GM20431 (cell line): Measurements from ENCODE around the gene FERMT3.

ENCODE experiments used
- in situ Hi-C: fragments of 300-500 bp; cut with MseI, MboI; formaldehyde crosslinking; loops from one replicate; pipeline ENCODE4 v1.15.0; 2020; ENCODE audit warnings: low sequenced_read_pairs; ENCODE audit not compliant: unreplicated experiment

Gene FERMT3

DNA sequence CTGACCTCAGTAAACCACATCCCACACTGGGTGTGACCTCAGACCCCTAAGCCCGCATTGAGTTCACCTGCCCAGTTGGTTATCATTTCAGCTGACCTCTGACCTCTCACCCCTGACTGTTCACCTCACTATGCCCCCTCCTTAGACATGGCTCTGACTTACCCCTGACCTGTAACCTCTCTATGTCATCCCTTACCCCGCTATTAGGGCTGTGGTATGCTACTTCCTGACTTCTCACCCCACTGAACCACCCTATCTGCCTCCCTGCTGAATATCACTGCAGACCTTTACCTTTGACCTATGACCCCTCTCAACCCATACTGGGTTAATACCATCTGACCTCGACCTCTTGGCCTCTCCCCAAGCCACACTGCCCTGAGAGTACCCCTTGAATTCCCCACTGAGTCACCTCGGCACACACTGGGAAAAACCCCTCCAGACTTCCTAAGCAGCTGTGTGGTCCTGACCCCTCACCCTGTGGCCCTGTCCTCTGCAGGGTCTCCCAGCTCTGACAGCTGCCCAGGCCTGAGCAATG is 53.1 kb downstream of the FERMT3 start:
- in situ Hi-C loops, result no loop called here

DNA sequence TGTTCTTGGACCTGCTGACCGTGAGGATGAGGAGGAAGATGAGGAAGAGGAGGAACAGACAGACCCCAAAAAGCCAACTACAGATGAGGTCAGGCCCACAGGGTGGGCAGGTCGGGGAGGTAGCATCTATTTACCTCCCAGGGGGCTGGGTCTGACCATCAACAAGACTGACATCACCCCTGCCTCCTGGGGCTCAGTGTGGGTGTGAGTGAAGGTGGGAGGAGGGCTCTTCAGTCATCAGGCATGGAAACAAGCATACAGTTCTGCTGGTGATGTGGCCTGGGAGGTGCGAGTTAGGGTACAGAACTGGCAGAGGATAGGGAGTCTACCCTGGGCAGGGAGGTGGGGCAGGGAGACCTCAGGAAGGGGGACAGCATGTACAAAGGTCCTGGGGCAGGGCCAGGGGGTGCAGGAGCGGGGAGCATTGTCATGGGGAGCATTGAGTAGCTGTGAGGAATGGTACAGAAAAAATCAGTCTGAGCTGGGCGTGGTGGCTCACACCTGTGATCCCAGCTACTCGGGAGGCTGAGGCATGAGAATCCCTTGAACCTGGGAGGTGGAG is 53.7 kb downstream of the FERMT3 start:
- in situ Hi-C loops, result no loop called here

DNA sequence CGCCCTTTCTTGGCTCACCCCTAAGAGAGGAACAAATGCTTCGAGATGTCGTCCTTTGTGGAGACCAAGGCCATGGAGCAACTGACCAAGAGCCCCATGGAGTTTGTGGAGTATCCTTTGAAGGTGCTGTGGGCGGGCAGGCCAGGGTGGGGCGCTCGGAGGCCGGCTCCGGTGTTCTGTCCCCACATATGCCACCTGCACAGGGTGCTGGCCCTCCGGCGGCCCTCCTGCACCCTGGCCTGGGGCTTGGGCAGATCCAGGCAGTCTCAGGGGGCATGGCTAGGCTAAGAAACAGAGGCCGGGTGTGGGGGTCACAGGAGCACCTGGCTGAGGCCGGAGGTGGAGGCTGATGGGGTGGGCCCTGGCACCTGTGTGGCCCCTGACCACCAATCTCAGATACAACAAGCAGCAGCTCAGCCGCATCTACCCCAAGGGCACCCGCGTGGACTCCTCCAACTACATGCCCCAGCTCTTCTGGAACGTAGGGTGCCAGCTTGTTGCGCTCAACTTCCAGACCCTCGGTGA is 55.1 kb downstream of the FERMT3 start:
- in situ Hi-C loops, result no loop called here

DNA sequence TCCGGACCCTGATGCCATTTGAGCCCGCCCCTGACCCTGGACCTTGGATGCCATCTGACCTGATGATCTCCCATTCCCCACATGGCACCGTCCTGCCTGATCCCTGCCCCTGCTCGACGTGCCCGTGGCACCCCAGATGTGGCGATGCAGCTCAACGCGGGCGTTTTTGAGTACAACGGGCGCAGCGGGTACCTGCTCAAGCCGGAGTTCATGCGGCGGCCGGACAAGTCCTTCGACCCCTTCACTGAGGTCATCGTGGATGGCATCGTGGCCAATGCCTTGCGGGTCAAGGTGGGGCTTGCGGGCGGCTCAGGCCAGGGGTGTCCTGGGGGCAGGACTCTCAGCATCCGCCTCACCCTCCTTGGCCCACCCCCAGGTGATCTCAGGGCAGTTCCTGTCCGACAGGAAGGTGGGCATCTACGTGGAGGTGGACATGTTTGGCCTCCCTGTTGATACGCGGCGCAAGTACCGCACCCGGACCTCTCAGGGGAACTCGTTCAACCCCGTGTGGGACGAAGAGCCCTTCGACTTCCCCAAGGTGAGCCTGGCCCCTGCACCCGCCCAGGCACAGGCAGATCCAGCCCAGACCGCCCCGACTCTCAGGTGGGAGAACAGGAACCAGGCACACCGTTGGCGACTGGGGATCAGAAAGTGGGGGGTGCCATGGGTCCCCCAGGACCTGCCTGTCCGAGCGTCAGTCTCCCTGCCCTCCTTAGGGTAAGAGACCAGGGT is 55.9 kb downstream of the FERMT3 start:
- in situ Hi-C loops, result no loop called here

DNA sequence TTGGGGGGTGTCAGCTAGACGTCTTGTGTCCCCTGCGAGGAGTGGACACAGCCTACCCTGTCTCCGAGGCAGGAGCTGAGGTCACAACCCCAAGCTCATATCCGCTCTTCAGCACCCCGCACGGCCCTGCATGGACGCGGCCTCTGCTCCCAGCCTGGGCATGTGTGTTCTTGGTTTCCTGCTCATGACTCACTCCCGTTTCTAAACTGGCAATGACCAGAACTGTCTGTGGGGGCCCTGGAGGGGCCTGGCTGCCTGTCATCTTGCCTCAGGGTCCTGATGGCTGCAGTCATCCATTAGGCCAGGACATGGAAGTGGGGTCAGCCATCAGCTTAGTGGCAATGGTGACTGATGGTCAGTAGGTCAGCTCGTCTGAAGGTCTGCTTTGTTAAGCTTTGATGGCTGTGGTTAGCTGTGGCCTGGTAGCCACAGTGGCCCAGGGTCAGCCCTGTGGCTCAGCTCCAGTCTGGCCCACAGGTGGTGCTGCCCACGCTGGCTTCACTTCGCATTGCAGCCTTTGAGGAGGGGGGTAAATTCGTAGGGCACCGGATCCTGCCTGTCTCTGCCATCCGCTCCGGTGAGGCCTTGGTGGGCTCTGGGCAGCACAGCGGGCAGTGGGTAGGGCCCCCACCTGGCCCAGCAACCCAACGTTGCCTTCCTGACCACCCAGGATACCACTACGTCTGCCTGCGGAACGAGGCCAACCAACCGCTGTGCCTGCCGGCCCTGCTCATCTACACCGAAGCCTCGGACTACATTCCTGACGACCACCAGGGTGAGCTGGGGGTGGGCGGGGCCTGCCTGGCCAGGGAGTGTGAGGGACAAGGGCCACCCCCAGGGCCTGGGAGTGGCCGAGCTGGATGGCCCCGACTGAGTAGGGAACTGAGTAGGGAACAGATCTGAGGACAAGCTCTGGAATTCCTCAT is 56.8 kb downstream of the FERMT3 start:
- in situ Hi-C loops, result no loop called here

DNA sequence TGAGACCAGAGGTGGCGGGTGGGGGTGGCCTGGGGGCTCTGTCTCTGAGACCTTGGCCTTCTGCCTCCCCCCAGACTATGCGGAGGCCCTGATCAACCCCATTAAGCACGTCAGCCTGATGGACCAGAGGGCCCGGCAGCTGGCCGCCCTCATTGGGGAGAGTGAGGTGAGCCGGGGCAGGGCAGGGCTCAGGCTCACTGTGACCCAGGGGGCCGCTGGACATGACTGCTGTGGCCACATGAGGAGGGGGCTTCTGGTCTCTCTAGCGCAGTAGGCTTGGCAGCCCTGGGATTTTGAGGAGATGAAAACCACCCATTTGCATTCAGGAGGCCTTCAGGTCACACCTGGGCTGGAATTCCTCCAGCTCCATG is 57.4 kb downstream of the FERMT3 start:
- in situ Hi-C loops, result no loop called here

DNA sequence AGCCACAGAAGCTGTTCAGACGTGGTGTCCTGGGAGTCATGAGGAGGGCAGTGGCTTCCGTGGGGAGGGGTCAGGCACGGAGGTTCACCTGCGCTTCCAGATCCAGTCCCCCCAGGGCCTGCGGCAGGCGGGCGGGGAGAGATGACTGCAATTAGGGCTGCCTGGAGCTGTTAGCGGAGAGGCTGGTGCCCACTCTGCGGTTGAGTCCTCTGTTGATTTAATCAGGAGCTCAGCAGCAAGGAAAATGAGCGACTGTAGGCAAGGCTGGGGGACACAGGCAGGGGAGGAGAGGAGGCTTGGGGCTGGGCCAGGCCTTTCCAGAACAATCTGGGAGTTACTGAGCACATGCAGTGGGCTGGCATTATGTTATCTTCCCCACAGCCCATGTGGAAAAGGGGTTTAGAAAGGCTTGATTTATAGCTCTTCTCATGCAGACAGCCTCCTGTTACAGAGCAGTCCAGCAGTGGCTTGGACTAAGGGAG is 57.9 kb downstream of the FERMT3 start:
- in situ Hi-C loops, result no loop called here

DNA sequence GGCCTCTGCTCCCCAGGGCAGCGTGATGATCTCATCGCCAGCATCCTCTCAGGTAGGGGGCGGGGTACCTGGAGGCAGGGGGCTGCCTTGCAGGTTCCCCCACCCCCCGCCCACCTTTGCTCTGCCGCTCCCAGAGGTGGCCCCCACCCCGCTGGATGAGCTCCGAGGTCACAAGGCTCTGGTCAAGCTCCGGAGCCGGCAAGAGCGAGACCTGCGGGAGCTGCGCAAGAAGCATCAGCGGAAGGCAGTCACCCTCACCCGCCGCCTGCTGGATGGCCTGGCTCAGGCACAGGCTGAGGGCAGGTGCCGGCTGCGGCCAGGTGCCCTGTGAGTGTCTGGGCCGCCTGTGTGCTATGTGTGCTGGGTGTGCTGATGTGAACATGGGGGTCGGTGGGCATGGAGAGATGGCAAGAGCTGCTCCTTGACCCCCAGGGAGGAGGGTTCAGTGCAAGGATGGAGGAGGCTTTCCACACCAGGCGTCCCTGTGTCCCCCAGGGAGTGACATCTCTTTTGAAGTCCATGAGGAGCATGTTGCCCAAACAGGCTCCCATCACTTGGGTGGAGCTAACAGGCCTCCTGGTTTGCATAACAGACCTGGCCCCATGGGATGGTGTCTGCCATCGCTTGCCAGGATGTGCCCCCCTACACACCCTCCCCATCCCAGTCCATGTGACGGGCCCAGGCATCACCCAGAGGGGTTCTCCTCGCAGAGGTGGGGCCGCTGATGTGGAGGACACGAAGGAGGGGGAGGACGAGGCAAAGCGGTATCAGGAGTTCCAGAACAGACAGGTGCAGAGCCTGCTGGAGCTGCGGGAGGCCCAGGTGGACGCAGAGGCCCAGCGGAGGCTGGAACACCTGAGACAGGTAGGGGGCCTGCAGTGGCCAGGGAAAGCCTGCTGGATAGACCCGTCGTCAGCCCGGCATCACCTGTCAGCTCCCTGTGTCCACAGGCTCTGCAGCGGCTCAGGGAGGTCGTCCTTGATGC is 58.9 kb downstream of the FERMT3 start:
- in situ Hi-C loops, result no loop called here

DNA sequence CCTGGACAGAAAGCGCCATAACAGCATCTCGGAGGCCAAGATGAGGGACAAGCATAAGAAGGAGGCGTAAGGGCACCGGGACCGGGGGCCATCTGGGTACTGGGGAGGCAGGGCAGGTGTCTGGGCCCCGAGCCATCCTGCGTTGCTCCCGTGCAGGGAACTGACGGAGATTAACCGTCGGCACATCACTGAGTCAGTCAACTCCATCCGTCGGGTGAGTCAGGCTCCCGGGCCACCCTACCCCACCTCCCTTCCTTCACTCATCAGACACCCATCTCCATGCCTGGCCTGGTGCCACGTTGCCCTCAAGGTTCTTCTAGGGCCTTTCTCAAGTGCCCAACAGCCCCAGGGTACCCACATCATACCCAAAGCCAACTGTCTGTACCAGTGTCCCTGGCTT is 59.8 kb downstream of the FERMT3 start:
- in situ Hi-C loops, result no loop called here

DNA sequence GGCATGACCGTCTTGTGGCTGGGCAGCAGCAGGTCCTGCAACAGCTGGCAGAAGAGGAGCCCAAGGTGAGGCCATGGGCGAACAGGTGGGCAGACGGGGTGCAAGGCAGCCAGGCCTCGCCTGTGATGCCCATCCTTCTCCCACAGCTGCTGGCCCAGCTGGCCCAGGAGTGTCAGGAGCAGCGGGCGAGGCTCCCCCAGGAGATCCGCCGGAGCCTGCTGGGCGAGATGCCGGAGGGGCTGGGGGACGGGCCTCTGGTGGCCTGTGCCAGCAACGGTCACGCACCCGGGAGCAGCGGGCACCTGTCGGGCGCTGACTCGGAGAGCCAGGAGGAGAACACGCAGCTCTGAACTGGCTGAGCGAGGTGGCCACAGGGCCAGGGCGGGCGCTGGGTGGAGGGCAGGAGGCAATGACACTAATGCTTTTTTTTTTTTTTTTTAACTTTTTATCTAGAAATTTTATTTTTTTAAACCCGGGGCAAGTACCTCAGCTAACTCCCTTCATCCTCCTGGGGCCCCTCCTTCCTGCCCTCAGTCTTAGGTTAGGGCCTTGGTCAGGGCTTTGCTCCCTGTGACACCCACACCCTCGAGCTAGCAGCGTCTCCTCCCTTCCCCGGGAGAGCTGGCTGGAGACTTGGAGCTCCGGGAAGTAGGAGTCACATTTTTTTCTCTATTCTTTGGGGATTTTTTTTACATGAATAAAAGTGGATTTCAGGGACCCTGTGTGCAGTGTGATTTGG is 60.9 kb downstream of the FERMT3 start:
- in situ Hi-C loops, result no loop called here

DNA sequence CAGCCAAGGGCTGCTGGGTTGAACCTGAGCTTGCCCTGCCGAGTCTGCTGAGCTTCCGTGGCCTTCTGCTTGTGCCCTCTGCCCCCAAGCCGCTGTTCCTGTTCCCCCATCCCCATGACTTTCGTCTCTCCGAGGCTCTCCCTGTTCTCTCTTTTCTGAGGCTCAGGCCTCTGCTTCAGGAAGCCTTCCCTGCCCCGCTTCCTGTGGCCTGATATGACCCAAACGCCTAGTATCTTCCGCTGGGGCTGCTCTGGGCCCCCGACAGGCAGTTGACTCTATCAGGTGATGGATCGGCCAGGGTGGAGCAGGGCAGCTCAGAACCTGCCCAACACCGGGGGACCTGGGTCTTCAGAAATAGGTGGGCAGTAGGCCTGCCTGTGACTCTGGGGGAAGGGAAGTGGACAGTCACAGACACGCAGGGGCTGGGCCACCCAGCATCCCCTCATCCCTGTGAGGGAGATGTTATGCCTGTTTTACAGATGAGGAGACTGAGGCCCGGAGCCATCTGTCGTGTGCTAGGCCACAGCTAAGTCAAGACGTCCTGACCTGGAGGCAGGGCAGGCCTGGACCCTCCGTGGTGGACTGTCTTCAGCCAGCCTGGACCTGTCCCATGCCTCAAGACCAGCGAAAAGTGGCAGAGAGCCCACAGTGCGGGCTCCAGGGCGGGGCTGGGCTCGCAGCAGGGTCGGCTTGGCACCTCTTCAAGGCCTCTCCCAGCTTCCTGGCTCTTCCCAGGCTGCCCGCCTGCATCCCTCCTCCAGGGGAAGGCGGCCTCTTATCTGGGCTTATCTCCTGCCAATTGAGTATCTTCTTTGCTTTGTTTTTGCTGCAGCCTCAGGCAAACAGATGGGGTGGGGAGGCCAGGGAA is 61.7 kb downstream of the FERMT3 start:
- in situ Hi-C loops, result no loop called here

DNA sequence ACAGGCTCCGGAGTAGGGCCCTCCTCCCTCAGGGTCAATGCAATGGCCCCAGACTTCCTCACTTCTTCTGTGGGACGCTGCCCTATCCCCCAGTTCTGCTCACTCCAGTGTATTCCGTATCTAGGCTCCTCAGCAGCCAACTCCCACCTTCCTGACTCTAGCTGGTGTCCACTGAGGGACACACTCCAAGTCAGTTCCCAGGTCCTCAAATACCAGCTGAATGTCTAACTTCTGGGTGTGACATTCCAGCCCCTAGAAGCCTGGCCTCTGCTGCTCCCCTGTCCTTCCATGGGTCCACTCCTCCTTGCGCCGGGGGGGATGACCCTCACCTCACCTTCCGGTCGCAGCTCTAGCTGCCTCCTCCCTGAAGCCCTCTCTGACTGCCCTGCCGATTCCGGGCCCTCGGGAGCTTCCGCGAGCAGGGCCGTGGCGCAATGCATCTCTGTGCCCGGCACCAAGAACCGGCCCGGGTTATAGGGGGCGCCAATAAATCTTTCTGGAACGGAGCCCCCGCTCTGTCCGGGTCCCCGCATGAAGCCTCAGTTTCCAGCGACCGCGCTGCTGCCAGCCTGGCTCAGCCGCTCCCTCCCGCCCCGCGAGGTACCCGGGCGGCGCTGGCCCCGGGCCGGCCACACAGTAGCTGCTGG is 62.5 kb downstream of the FERMT3 start:
- in situ Hi-C loops, result no loop called here

DNA sequence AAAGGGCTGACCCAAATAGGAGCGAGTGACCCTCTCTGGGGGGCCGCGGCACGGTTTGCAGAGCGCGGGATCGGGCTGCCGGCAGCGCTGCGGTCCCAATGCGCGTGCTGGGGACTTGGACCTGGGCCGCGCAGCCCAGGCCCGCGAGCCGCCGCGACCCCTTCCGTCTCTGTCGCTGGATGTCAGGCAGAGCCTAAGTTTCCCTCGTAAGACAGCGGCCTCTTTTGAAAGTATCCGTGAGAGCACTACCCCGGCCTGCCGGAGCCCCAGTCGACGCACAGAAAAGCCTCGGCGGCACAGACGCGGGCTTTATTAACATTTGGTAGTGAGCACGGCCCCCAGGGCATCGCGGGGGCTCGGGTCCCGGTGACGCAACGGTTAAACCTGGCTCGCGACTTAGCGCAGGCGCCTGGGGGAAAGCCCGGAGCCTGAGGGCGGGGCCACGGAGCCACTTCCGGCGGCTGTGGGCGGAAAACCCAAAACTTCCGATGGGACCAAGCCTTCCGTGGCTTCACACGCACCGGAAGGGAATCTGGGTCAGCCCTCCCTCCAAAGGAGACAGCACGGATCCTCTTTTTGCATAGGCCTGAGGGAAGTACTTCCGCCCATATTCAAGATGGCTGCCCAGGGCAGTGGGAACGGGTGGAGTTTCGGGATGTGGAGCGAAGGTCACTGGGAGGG is 63.2 kb downstream of the FERMT3 start:
- in situ Hi-C loops, result no loop called here
